ENCODE data around the gene MAP7D1. TPM values are rescaled to one million over a fixed set of nuclear protein-coding genes. Genes with fewer than 3 reads are reported as not detected.

MAP7D1 gene
- total and polyA plus RNA-seq, 2 of the 13 experiments (the other 11 are each of a cell fraction or from before 2014, with no cell fraction given) = 5.6 to 7.2 TPM

GRCh38 chr1:36187800-36188593, 32.0 kb downstream of the MAP7D1 start (continued):
- TF ChIP-seq FOXM1 (CRISPR knock-in tag; IDR thresholded peaks at IDR 0.05) (no peak), HMG20B (CRISPR knock-in tag; conservative IDR thresholded peaks at IDR 0.05) (no peak; the same call in 1 of the 2 replicates), ZMAT3 (CRISPR knock-in tag; conservative IDR thresholded peaks at IDR 0.05) (no peak), ZNF251 (CRISPR knock-in tag; IDR thresholded peaks at IDR 0.05) (no peak), MTF2 (CRISPR knock-in tag; IDR thresholded peaks at IDR 0.05; ENCODE audit: borderline replicate concordance) (no peak), EZH2 (conservative IDR thresholded peaks at IDR 0.05; ENCODE audit: low read depth, low read length) (no peak), ZNF296 (CRISPR knock-in tag; conservative IDR thresholded peaks at IDR 0.05) (no peak), CBX2 (IDR thresholded peaks at IDR 0.05; ENCODE audit: low read depth, low read length) (no peak), CBX2 (CRISPR knock-in tag; IDR thresholded peaks at IDR 0.05; ENCODE audit: low read depth) (no peak), SAFB2 (CRISPR knock-in tag; IDR thresholded peaks at IDR 0.05; ENCODE audit: borderline replicate concordance, low read depth) (no peak), KDM5A (IDR thresholded peaks at IDR 0.05; ENCODE audit: borderline replicate concordance, low read length) (no peak), RARG (CRISPR knock-in tag; IDR thresholded peaks at IDR 0.05; ENCODE audit: low read depth) (no peak), MXD4 (CRISPR knock-in tag; IDR thresholded peaks at IDR 0.05) (peak; percentile 80), NCOA5 (CRISPR knock-in tag; IDR thresholded peaks at IDR 0.05) (no peak), ZNF350 (CRISPR knock-in tag; IDR thresholded peaks at IDR 0.05; ENCODE audit: borderline replicate concordance, low read depth) (peak; percentile 81; the same call in 1 of the 2 replicates), ZNF709 (CRISPR knock-in tag; IDR thresholded peaks at IDR 0.05) (no peak), SOX13 (IDR thresholded peaks at IDR 0.05) (no peak), SOX13 (CRISPR knock-in tag; conservative IDR thresholded peaks at IDR 0.05 in 1 of 2, IDR thresholded peaks at IDR 0.05 in 1 of 2) (0 out of 4 replicates have a peak, but pooled peaks of 1 of the 2 experiments have one; percentile 23), ZFYVE20 (CRISPR knock-in tag; IDR thresholded peaks at IDR 0.05; ENCODE audit: borderline replicate concordance, low read depth) (no peak), GABPB1 (CRISPR knock-in tag; IDR thresholded peaks at IDR 0.05) (0 out of 2 replicates have a peak, but pooled peaks have one; percentile 17), CBX1 (IDR thresholded peaks at IDR 0.05; ENCODE audit: low read depth) (no peak), ZNF607 (CRISPR knock-in tag; IDR thresholded peaks at IDR 0.05; ENCODE audit: borderline replicate concordance) (no peak), MZF1 (CRISPR knock-in tag; IDR thresholded peaks at IDR 0.05; ENCODE audit: borderline replicate concordance) (no peak), KLF16 (CRISPR knock-in tag; IDR thresholded peaks at IDR 0.05) (peak in 1 of 2 experiments; percentile 76; a peak in 1 of 4 replicates)
- TF ChIP-seq, protein P1, sequence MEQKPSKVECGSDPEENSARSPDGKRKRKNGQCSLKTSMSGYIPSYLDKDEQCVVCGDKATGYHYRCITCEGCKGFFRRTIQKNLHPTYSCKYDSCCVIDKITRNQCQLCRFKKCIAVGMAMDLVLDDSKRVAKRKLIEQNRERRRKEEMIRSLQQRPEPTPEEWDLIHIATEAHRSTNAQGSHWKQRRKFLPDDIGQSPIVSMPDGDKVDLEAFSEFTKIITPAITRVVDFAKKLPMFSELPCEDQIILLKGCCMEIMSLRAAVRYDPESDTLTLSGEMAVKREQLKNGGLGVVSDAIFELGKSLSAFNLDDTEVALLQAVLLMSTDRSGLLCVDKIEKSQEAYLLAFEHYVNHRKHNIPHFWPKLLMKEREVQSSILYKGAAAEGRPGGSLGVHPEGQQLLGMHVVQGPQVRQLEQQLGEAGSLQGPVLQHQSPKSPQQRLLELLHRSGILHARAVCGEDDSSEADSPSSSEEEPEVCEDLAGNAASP (CRISPR knock-in tag; IDR thresholded peaks at IDR 0.05; ENCODE audit: borderline replicate concordance) = peak; percentile 64; the same call in 1 of the 2 replicates
- TF ChIP-seq, protein P2, sequence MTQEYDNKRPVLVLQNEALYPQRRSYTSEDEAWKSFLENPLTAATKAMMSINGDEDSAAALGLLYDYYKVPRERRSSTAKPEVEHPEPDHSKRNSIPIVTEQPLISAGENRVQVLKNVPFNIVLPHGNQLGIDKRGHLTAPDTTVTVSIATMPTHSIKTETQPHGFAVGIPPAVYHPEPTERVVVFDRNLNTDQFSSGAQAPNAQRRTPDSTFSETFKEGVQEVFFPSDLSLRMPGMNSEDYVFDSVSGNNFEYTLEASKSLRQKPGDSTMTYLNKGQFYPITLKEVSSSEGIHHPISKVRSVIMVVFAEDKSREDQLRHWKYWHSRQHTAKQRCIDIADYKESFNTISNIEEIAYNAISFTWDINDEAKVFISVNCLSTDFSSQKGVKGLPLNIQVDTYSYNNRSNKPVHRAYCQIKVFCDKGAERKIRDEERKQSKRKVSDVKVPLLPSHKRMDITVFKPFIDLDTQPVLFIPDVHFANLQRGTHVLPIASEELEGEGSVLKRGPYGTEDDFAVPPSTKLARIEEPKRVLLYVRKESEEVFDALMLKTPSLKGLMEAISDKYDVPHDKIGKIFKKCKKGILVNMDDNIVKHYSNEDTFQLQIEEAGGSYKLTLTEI (CRISPR knock-in tag; conservative IDR thresholded peaks at IDR 0.05) = no peak
